Body of pancreas (tissue), 4 donors: Measurements from ENCODE around the gene ERCC2. TPM values are rescaled to one million over a fixed set of nuclear protein-coding genes. Genes with fewer than 3 reads are reported as not detected.

Experiments
- ATAC-seq: fragments of 150-250 bp; one replicate; pipeline ENCODE4 v1.9.1; 2016
- DNase-seq, 4 donors: peaks; one replicate each; pipeline ENCODE4 v3.0.0-alpha.2; 2019
- H3K27ac ChIP-seq, 4 donors: fragments of 200-600 bp; sonication (generic); 1 replicate in 3 of 4; 2 replicates in 1 of 4; pipeline versions ENCODE4 v1.5.1 to v1.6.1; 2016 to 2019; ENCODE audit warnings: mild to moderate bottlenecking in 1 of 4, mixed read lengths in 1 of 4, moderate library complexity in 1 of 4
- H3K27me3 ChIP-seq, 2 donors: fragments of 200-600 bp; sonication (generic); one replicate each; pipeline ENCODE4 v1.6.0; 2016; ENCODE audit warnings: mild to moderate bottlenecking in 1 of 2
- H3K36me3 ChIP-seq, 2 donors: fragments of 200-600 bp; sonication (generic); replicated peaks in 1 of 2; 2 replicates each; pipeline ENCODE4 v1.5.1; 2016; ENCODE audit warnings: low read depth in 2 of 2; ENCODE audit not compliant: insufficient read depth in 1 of 2
- H3K4me1 ChIP-seq: fragments of 200-600 bp; sonication (generic); one replicate; pipeline ENCODE4 v1.6.0; 2016
- H3K4me3 ChIP-seq, 2 donors: fragments of 200-600 bp; sonication (generic); 1 replicate in 1 of 2; 2 replicates in 1 of 2; pipeline ENCODE4 v1.5.1; 2016 to 2019
- H3K9me3 ChIP-seq, 3 donors: fragments of 200-600 bp; sonication (generic); 1 replicate in 2 of 3; 2 replicates in 1 of 3; pipeline ENCODE4 v1.5.1; 2016
- POLR2A ChIP-seq, 3 donors: fragments of 450-650 bp; IDR thresholded peaks; one replicate each; pipeline ENCODE4 v1.6.1; 2016; ENCODE audit warnings: antibody characterized with exemption in 3 of 3, mild to moderate bottlenecking in 2 of 3
- WGBS, 2 donors: methylation state at CpG; one replicate each; pipeline ENCODE4 v1.1.5; 2017; 5-methylcytosine and 5-hydroxymethylcytosine counted together
- intact Hi-C: fragments of 100-400 bp; cut with DNase I; formaldehyde crosslinking; loops from one replicate; pipeline ENCODE4 v1.15.1; 2023
- total RNA-seq, 2 donors: library from RNA; depleted of rRNA; stranded (reverse); fragments of >200 nt; gene quantifications; one replicate each; pipeline ENCODE4 v1.1.0, GENCODE V29; 2016
- TF ChIP-seq, protein P1 (sequence below), 7 experiments: fragments of 450-650 bp in 4 of 7; fragments of 200-600 bp in 3 of 7; sonication (generic) in 3 of 7; IDR thresholded peaks; one replicate each; pipeline ENCODE4 v1.5.1; 2016 to 2019; ENCODE audit warnings: antibody characterized with exemption in 7 of 7

ERCC2 gene
- total RNA-seq, 2 donors from 2014 or later, result 7.8 to 29.3 TPM

DNA sequence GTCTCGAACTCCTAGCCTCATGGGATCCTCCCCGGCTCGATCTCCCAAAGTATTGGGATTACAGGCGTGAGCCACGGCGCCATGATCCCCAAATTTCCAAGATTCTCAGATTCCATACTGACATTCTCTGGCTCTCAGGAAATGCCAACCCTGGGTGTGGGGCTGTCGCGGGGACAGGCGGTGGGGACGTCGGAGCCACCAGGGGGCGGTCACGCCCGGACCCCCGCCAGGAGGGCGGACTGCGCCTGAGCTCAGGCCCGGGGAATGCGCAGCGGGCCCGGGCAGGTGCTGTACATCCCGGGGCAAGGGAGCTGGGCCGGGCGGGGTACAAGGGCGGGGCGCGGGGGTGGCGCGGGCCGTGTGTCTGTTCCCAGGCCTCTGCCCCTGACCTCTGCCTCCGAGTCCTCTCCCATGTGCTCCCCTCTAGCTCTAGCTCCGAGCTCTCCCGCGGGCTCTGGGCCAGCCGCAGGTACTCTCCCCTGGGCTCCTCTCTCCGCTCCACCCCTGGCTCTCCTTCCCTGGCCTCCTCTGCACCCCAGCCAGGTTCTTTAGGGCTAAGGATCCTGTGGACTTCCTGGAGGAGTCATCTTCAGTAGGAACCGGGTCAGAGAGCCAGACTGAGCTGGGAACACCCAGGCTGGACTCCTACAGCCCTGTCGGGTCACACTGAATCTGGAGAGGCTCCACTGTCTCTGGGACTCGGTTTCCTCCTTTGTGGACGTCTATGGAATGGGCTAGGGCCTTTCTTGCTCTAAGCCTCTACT is 32.1 kb upstream of the ERCC2 start:
- Histone ChIP-seq H3K27me3 (no peaks in the 10 kb centered on the region), H3K4me3 (no peak overlapping the region), H3K9me3 (no peaks in the 10 kb centered on the region), H3K27ac (peak overlapping the region; percentile 41 to 96 (median 78)), H3K4me1 (peaks cover 43% of the 10 kb centered on the region), H3K36me3 (no peaks in the 10 kb centered on the region)
- 16 to 34% methylated on average over 14 to 40 of the region's 40 CpGs for WGBS, 2 donors
- ATAC-seq (peak; percentile 4), DNase-seq (peak; percentile 65 to 77 (median 70))
- TF ChIP-seq POLR2A (IDR thresholded peaks at IDR 0.05), result no peak
- TF ChIP-seq, protein P1, sequence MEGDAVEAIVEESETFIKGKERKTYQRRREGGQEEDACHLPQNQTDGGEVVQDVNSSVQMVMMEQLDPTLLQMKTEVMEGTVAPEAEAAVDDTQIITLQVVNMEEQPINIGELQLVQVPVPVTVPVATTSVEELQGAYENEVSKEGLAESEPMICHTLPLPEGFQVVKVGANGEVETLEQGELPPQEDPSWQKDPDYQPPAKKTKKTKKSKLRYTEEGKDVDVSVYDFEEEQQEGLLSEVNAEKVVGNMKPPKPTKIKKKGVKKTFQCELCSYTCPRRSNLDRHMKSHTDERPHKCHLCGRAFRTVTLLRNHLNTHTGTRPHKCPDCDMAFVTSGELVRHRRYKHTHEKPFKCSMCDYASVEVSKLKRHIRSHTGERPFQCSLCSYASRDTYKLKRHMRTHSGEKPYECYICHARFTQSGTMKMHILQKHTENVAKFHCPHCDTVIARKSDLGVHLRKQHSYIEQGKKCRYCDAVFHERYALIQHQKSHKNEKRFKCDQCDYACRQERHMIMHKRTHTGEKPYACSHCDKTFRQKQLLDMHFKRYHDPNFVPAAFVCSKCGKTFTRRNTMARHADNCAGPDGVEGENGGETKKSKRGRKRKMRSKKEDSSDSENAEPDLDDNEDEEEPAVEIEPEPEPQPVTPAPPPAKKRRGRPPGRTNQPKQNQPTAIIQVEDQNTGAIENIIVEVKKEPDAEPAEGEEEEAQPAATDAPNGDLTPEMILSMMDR (IDR thresholded peaks at IDR 0.05), result peak; percentile 41 to 79 (median 48)
- intact Hi-C loops, result no loop called here

DNA sequence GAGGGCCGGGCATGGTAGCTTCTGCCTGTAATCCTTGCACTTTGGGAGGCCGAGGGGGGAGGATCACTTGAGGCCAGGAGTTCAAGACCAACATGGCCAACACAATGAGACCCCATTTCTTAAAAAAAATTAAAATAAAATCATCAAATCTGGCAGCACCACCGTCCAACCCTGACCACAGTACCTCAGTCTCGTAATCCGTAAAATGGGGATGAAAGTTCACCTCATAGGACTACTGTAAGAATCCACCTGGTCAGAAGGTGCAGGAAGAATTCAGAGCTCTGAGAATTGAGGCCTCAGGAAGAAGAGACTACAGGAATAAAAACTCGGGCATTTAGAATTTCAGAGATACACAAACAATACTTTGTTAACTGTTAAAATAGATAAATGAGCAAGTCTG is 31.4 kb upstream of the ERCC2 start:
- Histone ChIP-seq H3K4me3 (no peak overlapping the region), H3K9me3 (no peaks in the 10 kb centered on the region), H3K27ac (peak overlapping the region in 3 of 4 donors; percentile 67 to 96 (median 89)), H3K27me3 (no peaks in the 10 kb centered on the region), H3K36me3 (no peaks in the 10 kb centered on the region), H3K4me1 (peaks cover 37% of the 10 kb centered on the region)
- ATAC-seq, result no peak
- no peak for DNase-seq
- WGBS, 2 donors, result 87 to 89% methylated on average over 6 of the region's 6 CpGs
- intact Hi-C loops, result no loop called here
- no peak for TF ChIP-seq POLR2A (IDR thresholded peaks at IDR 0.05)
- TF ChIP-seq, protein P1 (IDR thresholded peaks at IDR 0.05), result no peak

DNA sequence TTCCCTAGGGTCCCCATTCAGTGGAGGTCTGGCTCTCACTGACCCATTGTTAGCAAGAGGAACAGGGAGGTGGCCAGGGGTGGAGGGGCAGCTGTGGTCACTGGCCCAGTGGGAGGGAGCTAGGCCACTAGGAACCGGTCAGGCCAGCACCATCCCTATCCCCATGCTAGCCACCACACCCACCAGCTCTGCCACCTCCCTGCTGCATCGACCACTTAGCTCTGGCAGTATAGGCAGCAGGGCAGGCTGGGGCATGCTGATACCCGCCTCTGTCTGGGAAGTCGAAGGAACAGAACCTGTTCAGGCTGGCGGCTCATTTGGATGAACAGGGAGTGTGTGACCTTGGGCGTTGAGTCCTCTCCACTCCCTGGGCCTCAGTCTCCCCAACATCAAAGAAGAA is 29.8 kb upstream of the ERCC2 start:
- H3K4me3 ChIP-seq, result no peak overlapping the region
- TF ChIP-seq, protein P1 (IDR thresholded peaks at IDR 0.05), result no peak
- no peak for TF ChIP-seq POLR2A (IDR thresholded peaks at IDR 0.05)
- peaks cover 0 to 3% of the 10 kb centered on the region in 2 donors for H3K36me3 ChIP-seq
- no peaks in the 10 kb centered on the region for H3K9me3 ChIP-seq
- no peak for DNase-seq
- ATAC-seq, result no peak
- intact Hi-C loops, result no loop called here
- no peaks in the 10 kb centered on the region for H3K27me3 ChIP-seq
- peaks cover 35% of the 10 kb centered on the region for H3K4me1 ChIP-seq
- H3K27ac ChIP-seq, result no peak overlapping the region
- 67 to 85% methylated on average over 3 to 6 of the region's 6 CpGs for WGBS, 2 donors

DNA sequence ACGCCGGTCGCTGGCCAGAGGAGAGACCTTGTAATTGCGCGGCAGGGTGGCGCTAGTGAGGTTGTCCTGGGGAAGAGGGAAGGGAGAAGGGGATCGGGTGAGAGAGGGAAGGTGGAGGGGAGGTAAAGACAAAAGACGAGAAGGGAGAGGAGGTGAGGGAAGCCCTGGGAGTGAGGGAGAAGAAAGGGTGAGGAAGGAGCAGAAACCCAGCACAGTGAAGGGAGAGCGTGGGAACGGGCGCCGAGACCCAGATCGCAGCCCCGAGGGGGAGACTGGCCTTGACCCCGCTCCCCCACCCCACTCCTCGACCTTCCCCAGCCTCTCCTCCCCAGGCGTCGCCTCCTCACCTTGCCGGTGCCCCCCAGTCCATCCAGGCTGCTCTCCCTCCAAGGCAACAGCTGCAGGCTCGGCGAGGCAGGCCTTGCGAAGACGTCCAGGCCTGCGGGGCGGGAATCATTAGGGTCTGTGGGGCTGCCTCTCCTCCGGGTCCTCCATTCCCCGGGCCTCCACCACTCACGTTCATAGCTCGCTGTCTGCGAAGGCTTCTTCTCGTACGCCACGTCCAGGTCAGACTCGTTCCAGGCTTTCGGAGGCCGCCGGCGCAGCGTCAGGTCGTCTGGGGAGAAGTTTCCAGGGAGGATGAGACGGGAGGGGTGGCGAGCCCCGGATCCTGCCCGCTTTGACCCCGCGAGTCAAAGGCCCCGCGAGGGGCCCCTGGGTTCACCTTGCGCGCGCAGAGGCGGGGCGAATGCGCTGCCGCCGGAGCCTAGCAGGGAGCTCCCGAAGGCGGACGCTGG is 25.6 kb upstream of the ERCC2 start:
- Histone ChIP-seq H3K9me3 (no peaks in the 10 kb centered on the region), H3K36me3 (peaks cover 0 to 3% of the 10 kb centered on the region in 2 donors), H3K27me3 (no peaks in the 10 kb centered on the region), H3K4me1 (peaks cover 7% of the 10 kb centered on the region), H3K4me3 (no peak overlapping the region), H3K27ac (no peak overlapping the region)
- TF ChIP-seq POLR2A (IDR thresholded peaks at IDR 0.05), result no peak
- TF ChIP-seq, protein P1 (IDR thresholded peaks at IDR 0.05), result no peak
- intact Hi-C loops, result no loop called here
- WGBS, 2 donors, result 78 to 87% methylated on average over 30 to 45 of the region's 59 CpGs
- DNase-seq, result no peak
- ATAC-seq, result no peak
